H9 (cell line): Measurements from ENCODE around the gene SLC44A3. TPM values are rescaled to one million over a fixed set of nuclear protein-coding genes. Genes with fewer than 3 reads are reported as not detected.

Experiments
- DNase-seq: peaks from one replicate; pipeline ENCODE4 v3.0.0-alpha.2; 2017
- H2AFZ ChIP-seq: one replicate; pipeline ENCODE4 v1.6.1; 2013; ENCODE audit warnings: mild to moderate bottlenecking, low read length, control low read depth, moderate library complexity
- H2AK5ac ChIP-seq: 2 replicates; pipeline ENCODE4 v1.6.1; 2013; ENCODE audit warnings: low read length, control low read depth, mixed read lengths; ENCODE audit not compliant: insufficient read length
- H2BK120ac ChIP-seq: one replicate; pipeline ENCODE4 v1.6.1; 2013; ENCODE audit warnings: low read depth, mild to moderate bottlenecking, low read length, control low read depth, inconsistent platforms; ENCODE audit not compliant: poor library complexity, severe bottlenecking
- H2BK12ac ChIP-seq: 2 replicates; pipeline ENCODE4 v1.6.1; 2013; ENCODE audit warnings: low read length, control low read depth, mixed read lengths, low read depth; ENCODE audit not compliant: insufficient read length
- H2BK15ac ChIP-seq: 2 replicates; pipeline ENCODE4 v1.6.1; 2013; ENCODE audit warnings: low read depth, low read length, control low read depth
- H2BK20ac ChIP-seq: one replicate; pipeline ENCODE4 v1.6.1; 2013; ENCODE audit warnings: low read depth, mild to moderate bottlenecking, low read length, control low read depth, inconsistent platforms; ENCODE audit not compliant: poor library complexity, severe bottlenecking
- H2BK5ac ChIP-seq: 2 replicates; pipeline ENCODE4 v1.6.1; 2013; ENCODE audit warnings: low read length, control low read depth, mixed read lengths; ENCODE audit not compliant: insufficient read length
- H3K14ac ChIP-seq: 2 replicates; pipeline ENCODE4 v1.6.1; 2013; ENCODE audit warnings: low read length, control low read depth; ENCODE audit not compliant: insufficient read depth
- H3K18ac ChIP-seq: 2 replicates; pipeline ENCODE4 v1.6.1; 2013; ENCODE audit warnings: low read depth, mild to moderate bottlenecking, mixed read lengths, low read length, control low read depth; ENCODE audit not compliant: insufficient read length
- H3K23ac ChIP-seq: 2 replicates; pipeline ENCODE4 v1.6.1; 2013; ENCODE audit warnings: low read length, control low read depth, mixed read lengths, low read depth; ENCODE audit not compliant: insufficient read length
- H3K23me2 ChIP-seq: 2 replicates; pipeline ENCODE4 v1.6.1; 2013; ENCODE audit warnings: low read depth, mild to moderate bottlenecking, mixed read lengths, low read length, control low read depth; ENCODE audit not compliant: insufficient read length, poor library complexity, severe bottlenecking
- H3K27ac ChIP-seq: 2 replicates; pipeline ENCODE4 v1.5.1; 2013; ENCODE audit warnings: low read length, control low read depth, mixed read lengths, low read depth; ENCODE audit not compliant: insufficient read length
- H3K27me3 ChIP-seq: 2 replicates; pipeline ENCODE4 v1.6.1; 2013; ENCODE audit warnings: low read length, control low read depth, inconsistent platforms; ENCODE audit not compliant: insufficient read depth
- H3K4ac ChIP-seq: 2 replicates; pipeline ENCODE4 v1.6.1; 2013; ENCODE audit warnings: low read depth, mild to moderate bottlenecking, control low read depth, inconsistent platforms, low read length, moderate library complexity
- H3K4me1 ChIP-seq: 2 replicates; pipeline ENCODE4 v1.6.1; 2013; ENCODE audit warnings: low read length, control low read depth, inconsistent platforms; ENCODE audit not compliant: insufficient read depth
- H3K4me2 ChIP-seq: 2 replicates; pipeline ENCODE4 v1.6.1; 2013; ENCODE audit warnings: low read length, control low read depth, mixed read lengths; ENCODE audit not compliant: insufficient read length, insufficient read depth
- H3K56ac ChIP-seq: 2 replicates; pipeline ENCODE4 v1.6.1; 2013; ENCODE audit warnings: low read depth, mild to moderate bottlenecking, mixed read lengths, low read length, control low read depth; ENCODE audit not compliant: insufficient read length
- H3K79me1 ChIP-seq: 2 replicates; pipeline ENCODE4 v1.6.1; 2013; ENCODE audit warnings: low read depth, mild to moderate bottlenecking, moderate library complexity, low read length, control low read depth, inconsistent platforms; ENCODE audit not compliant: insufficient read depth, poor library complexity, severe bottlenecking
- H3K79me2 ChIP-seq: 2 replicates; pipeline ENCODE4 v1.6.1; 2013; ENCODE audit warnings: low read length, control low read depth, inconsistent platforms; ENCODE audit not compliant: insufficient read depth
- H3K9ac ChIP-seq: 2 replicates; pipeline ENCODE4 v1.6.1; 2013; ENCODE audit warnings: low read length, control low read depth, mixed read lengths; ENCODE audit not compliant: insufficient read length; ENCODE audit errors: extremely low read depth
- H3K9me3 ChIP-seq: one replicate; pipeline ENCODE4 v1.6.1; 2013; ENCODE audit warnings: low read depth, low read length, inconsistent platforms; ENCODE audit not compliant: control insufficient read depth
- H3T11ph ChIP-seq: one replicate; pipeline ENCODE4 v1.6.1; 2013; ENCODE audit warnings: mild to moderate bottlenecking, low read length, control low read depth, inconsistent platforms
- H4K20me1 ChIP-seq: one replicate; pipeline ENCODE4 v1.6.1; 2013; ENCODE audit not compliant: control insufficient read depth, insufficient read length, insufficient read depth
- H4K5ac ChIP-seq: 2 replicates; pipeline ENCODE4 v1.6.1; 2013; ENCODE audit warnings: low read depth, mild to moderate bottlenecking, mixed read lengths, low read length, control low read depth; ENCODE audit not compliant: insufficient read length
- H4K8ac ChIP-seq: replicated peaks from 2 replicates; pipeline ENCODE4 v1.6.1; 2013; ENCODE audit warnings: low read length, control low read depth, mixed read lengths, low read depth; ENCODE audit not compliant: insufficient read length
- H4K91ac ChIP-seq: 2 replicates; pipeline ENCODE4 v1.6.1; 2013; ENCODE audit warnings: low read depth, mild to moderate bottlenecking, moderate library complexity, mixed read lengths, low read length, control low read depth; ENCODE audit not compliant: insufficient read length
- H3K27ac Mint-ChIP-seq, 3 experiments: 2 replicates in 2 of 3; 3 replicates in 1 of 3; pipeline ENCODE4 v1.8.0; 2020 to 2021; ENCODE audit warnings: mixed read lengths in 3 of 3, mild to moderate bottlenecking in 1 of 3, moderate library complexity in 1 of 3
- H3K27me3 Mint-ChIP-seq: 2 replicates; pipeline ENCODE4 v1.8.0; 2021; ENCODE audit warnings: low read depth, mild to moderate bottlenecking, moderate library complexity, mixed read lengths
- H3K36me3 Mint-ChIP-seq, 3 experiments: 2 replicates in 2 of 3; 3 replicates in 1 of 3; pipeline ENCODE4 v1.8.0; 2020 to 2021; ENCODE audit warnings: low read depth in 3 of 3, mixed read lengths in 3 of 3; ENCODE audit not compliant: insufficient read depth in 1 of 3
- H3K4me1 Mint-ChIP-seq, 2 experiments: 2 replicates each; pipeline ENCODE4 v1.8.0; 2020; ENCODE audit warnings: mixed read lengths in 2 of 2
- H3K4me3 Mint-ChIP-seq, 2 experiments: 2 replicates in 1 of 2; 3 replicates in 1 of 2; pipeline ENCODE4 v1.8.0; 2020 to 2021; ENCODE audit warnings: mild to moderate bottlenecking in 2 of 2, mixed read lengths in 2 of 2, moderate library complexity in 1 of 2
- H3K9me3 Mint-ChIP-seq, 2 experiments: 2 replicates in 1 of 2; 3 replicates in 1 of 2; pipeline ENCODE4 v1.8.0; 2020; ENCODE audit warnings: mild to moderate bottlenecking in 2 of 2, mixed read lengths in 2 of 2, moderate library complexity in 1 of 2
- CTCF ChIP-seq: fragments of 200-600 bp; sonication (generic); conservative IDR thresholded peaks from 3 replicates; pipeline ENCODE4 v1.8.0; 2021; ENCODE audit warnings: antibody characterized with exemption, mild to moderate bottlenecking
- WGBS: extraction: QIAGEN DNeasy Blood & Tissue Kit; methylation state at CpG from one replicate; pipeline ENCODE4 v1.1.7; 2013; ENCODE audit warnings: missing lambda C conversion rate, low lambda C conversion rate, mixed read lengths; ENCODE audit not compliant: insufficient read length; ENCODE audit errors: extremely low coverage; 5-methylcytosine and 5-hydroxymethylcytosine counted together
- total RNA-seq: library from RNA; stranded (reverse); gene quantifications from 2 replicates; pipeline ENCODE4 v1.2.1, GENCODE V29; 2021

SLC44A3 gene
- total RNA-seq, 1 experiment from 2014 or later, result 5.5 TPM

GRCh38 chr1:94864821-94865220 lies 44.7 kb downstream of the SLC44A3 start:
- DNase-seq, result no peak
- H4K5ac ChIP-seq, result no peak overlapping the region
- no peak overlapping the region for H3K18ac ChIP-seq
- WGBS, result no CpG with 5 or more reads among the region's 9 CpGs
- H4K20me1 ChIP-seq, result no peaks in the 10 kb centered on the region
- H4K91ac ChIP-seq, result no peak overlapping the region
- H3T11ph ChIP-seq, result no peak overlapping the region
- no peak overlapping the region for H3K56ac ChIP-seq
- H2BK12ac ChIP-seq, result no peak overlapping the region
- no peak overlapping the region for H2BK20ac ChIP-seq
- no peak overlapping the region for H2AFZ ChIP-seq
- no peak overlapping the region for H2BK120ac ChIP-seq
- H3K4ac ChIP-seq, result no peak overlapping the region
- no peaks in the 10 kb centered on the region for H3K23me2 ChIP-seq
- no peak overlapping the region for H2BK15ac ChIP-seq
- H3K36me3 Mint-ChIP-seq, result no peaks in the 10 kb centered on the region
- H3K9me3 Mint-ChIP-seq, result no peaks in the 10 kb centered on the region
- no peak overlapping the region for H3K9ac ChIP-seq
- no peaks in the 10 kb centered on the region for H3K79me2 ChIP-seq
- no peak for TF ChIP-seq CTCF
- peak overlapping the region; percentile 30 for H3K4me2 ChIP-seq
- H3K27me3 ChIP-seq, result no peaks in the 10 kb centered on the region
- no peak overlapping the region; a peak in 1 of 7 replicates for H3K27ac Mint-ChIP-seq
- H3K9me3 ChIP-seq, result no peaks in the 10 kb centered on the region
- H3K4me1 ChIP-seq, result peaks cover 20% of the 10 kb centered on the region; the same call in 1 of the 2 replicates
- H2BK5ac ChIP-seq, result no peak overlapping the region
- H3K4me3 Mint-ChIP-seq, result 0 out of 5 replicates have a peak overlapping the region, but pooled peaks of 1 of the 2 experiments have one; percentile 7
- no peak overlapping the region for H3K14ac ChIP-seq
- no peaks in the 10 kb centered on the region for H3K27me3 Mint-ChIP-seq
- H2AK5ac ChIP-seq, result no peak overlapping the region
- no peaks in the 10 kb centered on the region for H3K79me1 ChIP-seq
- no peak overlapping the region for H3K27ac ChIP-seq
- no peak overlapping the region for H3K23ac ChIP-seq
- no peak overlapping the region for H4K8ac ChIP-seq
- H3K4me1 Mint-ChIP-seq, result peaks cover 61 to 64% of the 10 kb centered on the region in 2 experiments
